Midbrain (tissue), 1 donor: ENCODE measurements around the gene GRIN3A.

Experiments
- DNase-seq: peaks from one replicate; lab custom pipeline; 2025; lab: John Stamatoyannopoulos, UW

GRIN3A gene

DNA sequence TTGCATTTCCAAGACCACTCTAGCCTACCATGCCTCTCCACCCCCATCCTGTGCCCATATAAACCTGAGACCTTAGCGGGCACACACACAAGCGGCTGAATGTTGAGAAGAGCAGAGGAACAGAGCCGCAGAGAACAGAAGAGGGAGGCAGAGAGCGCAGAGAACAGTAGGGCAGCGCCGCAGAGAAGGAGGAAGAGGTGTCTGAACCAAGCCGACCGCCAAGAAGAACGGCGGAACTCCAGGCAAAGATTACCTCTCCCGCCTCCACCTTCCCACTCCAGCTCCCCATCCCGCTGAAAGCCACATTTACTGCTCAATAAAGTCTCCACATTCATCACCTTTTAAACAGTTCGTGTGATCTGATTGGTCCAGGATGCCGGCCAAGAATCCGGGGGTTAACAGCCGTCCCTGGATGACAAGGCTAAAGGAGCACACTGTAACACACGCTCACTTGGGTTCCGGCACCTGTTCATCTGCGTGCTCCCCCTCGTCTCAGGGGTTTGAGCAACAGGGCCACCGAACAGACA lies 33.2 kb downstream of the GRIN3A start:
- no peak for DNase-seq

DNA sequence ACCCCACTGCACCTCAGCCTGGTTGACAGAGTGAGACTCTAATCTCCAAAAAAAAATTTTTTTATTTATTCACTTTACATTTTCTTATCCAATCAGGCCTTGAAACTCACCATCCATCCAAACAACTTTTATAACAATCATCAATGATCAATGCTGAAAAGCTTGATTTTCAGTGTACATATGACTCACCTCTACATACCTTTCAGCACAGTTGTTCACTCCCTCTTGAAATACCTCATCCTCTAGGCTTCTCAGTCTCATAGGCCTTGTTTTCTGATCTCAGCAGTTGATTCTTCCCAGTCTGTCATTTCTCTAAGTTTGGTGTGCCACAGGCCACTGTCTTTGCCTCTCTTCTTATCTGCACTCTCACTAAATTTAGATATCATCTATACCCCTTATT lies 36.2 kb downstream of the GRIN3A start:
- no peak for DNase-seq

DNA sequence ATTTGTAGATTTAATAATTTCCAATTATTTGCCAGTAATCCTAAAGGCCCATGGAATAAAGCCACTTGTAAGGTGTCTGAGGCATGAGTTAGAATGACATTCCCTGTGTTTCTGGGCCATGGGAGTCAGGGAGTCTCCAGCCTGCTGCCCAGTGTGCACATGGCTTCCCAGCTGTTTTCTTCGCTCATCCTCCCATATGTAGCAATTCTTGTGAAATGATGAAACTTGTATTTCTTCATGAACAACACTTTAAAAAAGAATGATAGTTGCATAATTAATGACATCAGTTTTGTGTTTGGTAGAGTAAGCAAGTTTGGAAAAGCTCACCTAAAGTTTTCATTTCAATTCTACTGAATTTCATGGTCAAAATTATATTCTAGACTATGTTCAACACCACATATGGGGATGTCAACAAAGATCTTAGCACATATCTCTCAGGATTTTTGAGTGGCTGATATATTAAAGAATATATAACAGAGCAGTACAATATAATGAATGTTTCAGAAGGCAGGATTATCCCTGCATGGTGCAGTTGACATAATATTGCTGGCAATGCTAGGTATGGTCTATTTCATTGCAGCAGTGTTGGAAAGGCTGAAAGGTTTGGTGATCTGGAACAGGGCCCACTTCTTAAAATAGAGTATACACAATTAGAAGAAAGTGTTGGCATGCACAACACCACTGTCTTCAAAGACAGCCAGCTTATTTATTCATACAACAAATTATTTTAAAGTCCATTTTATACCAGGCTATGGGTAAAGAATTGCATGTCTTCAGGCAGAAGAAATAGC lies 44.7 kb downstream of the GRIN3A start:
- DNase-seq: no peak

DNA sequence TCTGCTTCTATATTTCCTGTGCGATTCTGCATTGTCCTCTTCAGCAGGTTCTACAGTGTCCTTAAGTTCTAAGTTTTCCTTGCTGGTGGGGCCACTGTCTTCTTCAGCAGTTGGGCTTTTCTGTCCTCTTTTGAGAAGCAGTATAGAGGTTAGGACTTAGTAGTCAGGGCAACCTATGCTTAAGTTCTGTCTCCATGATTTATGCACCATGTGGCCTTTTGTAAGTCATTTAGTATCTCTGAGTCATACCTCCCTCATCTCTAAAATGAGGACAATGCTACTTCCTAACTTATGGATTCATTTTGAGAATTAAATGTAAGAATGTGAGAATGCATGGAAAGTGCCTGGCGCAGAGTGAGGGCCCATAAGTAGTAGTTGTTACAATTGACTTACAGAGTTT lies 46.8 kb downstream of the GRIN3A start:
- no peak for DNase-seq

DNA sequence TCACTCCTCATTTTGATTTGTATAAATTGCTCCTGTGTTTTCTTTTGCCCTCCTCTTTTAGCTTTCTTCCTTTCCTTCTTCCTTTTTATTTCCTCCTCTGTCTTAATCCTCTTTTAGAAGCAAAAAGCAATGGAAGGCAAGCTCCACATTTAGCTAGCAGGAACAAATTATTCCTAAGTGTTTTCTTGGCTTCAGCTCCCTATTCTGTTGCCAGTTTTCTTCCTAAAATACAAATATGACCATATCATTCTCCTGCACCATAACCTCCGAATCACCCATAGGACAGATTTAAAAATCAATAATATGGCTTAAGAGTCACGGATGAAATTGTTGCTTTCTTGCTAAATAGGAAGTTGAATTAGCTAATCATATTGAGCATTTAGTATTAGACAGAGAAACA lies 49.4 kb downstream of the GRIN3A start:
- DNase-seq: no peak

DNA sequence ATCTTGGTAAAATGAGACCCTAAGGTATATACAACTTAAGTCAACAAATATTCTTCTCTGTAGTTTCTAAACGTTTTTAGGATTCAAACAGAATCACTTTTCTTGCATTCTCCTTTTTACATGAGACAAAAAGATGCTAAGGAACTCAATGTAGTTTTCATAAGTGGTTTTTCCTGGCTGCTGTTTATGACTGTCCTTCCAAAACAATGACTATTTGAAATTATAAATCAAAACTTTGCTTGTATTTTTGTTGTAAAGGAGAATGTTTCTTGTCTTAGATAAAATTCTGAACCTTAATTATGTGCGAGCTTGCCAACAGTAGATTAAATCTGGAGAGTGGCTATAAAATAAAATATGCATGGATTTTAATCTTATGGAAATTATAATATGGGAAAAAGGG lies 53.8 kb downstream of the GRIN3A start:
- DNase-seq: no peak

DNA sequence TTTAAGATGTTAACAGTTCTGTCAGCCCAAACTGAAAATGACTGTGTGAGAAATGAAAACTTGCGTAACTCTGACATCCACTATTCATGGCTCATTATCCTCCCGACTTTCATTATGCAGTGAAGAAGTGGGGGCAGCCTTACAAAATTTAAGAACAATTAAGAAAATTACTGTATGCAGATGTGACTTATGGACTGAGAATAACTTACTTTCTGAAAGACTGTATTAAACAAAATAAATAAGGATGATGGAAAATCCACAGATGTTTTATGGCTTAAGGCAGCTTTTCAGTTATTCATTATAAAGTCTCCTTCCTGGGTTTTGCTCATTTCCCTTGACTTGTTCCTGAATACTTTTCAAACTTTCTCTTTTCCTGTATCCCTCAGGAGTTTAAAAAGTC lies 55.2 kb downstream of the GRIN3A start:
- DNase-seq: no peak

DNA sequence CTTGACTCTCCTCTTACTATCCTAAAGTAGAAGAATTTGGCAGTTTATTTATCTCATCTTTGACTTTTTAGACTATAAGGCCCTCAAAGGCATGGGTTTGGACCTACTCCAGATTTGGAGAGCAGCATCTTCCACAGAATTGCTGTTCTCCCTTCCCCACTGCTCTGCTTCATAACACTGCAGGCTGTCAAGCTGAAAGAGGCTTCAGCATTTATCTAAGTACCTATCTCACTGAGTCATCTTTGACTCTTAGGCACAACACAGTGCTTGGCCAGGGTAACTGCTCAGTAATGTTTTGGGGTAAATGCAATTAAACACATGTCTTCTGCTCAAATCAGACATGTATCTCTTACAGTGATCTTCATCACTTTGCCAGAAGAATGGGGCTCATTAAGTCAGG lies 60.6 kb downstream of the GRIN3A start:
- DNase-seq: no peak

DNA sequence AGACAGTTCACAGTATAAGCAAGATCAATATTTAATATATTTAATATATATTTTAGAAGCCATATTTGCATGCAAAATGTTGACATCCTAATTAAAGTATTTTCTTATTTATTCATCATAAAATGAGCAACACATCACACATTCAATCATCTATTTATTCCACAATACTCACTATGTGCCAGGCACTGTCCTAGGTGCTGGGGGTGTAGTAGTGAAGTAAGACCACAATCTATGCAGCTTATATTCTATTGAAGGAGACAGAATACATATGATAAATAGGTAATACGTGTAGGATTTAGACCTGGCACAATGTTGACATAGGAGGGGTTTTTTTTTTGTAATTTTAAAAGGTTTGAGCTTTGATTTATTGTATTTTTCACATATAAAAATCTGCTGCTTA lies 63.1 kb downstream of the GRIN3A start:
- DNase-seq: no peak

DNA sequence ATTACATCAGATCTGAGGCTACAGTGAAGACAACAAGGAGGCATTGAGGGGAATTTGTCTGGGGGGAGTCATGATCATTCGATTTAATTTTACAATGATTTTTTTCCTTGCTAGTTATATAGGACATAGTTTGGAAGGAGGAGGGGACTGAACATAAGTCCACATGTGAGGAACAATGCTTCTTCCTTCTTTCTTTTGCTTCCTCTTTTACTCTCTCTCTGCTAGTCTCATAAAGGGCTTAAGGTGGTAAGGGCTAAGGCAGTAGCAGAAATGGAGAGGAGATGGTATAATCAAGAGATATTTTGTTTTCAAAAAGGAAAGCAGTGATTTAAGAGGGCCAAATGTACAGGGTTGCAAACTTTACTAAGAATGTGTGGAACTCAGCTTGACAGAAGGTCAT lies 64.3 kb downstream of the GRIN3A start:
- no peak for DNase-seq

DNA sequence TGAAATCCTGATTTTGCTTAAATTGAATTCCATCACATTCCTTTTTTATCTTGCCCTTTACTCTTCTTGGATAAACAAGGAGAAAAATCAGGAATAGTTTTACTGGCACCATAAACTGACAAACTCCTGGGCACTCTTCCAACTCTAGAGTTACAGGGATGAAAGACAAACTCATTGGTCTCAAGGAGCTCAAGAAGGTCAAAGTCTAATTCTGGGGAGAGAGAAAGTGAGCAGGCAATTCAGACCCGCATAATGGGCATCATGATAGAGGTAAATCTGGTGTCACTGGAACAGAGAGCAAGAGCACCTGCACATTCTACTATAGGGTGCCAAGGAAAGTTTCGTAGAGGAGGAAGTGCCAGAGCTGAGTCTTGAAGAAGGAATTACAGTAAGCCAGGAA lies 64.8 kb downstream of the GRIN3A start:
- DNase-seq: no peak

DNA sequence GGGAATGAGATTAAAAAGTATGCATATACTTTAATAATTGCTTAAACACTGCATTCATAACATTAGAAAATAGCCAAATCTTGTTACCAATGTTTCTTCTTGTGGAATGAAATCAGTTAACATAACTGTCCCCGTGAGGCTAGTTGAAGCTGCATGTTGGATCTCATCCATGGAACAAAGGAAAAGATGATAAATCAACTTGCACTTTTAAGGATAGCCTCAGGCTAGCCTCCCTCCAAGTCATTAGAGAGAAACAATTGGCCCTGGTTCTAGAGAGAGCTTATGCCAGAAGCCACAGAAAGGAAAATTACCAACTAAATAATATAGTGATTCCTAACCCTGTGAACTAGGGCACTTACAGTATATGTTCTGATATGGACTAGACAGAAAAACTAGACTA lies 66.9 kb downstream of the GRIN3A start:
- no peak for DNase-seq

DNA sequence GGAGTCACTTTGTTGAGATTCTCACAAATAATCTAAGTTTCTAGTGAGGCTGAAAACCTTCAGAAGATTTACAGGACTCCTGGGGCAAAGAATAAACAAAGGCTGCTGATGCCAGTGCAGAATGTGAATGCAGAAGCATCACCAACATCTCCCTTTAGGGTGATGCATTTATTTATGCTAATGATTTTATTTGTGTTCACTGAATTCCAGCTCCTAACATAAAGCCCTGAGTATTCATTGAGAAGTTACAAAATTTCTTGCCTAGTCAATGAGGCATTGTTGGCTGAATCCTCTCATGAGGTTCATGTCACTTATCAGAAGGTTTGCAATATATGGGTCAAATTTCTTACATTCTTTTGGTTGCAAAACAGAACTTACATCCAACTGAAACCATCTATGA lies 70.0 kb downstream of the GRIN3A start:
- DNase-seq: no peak

DNA sequence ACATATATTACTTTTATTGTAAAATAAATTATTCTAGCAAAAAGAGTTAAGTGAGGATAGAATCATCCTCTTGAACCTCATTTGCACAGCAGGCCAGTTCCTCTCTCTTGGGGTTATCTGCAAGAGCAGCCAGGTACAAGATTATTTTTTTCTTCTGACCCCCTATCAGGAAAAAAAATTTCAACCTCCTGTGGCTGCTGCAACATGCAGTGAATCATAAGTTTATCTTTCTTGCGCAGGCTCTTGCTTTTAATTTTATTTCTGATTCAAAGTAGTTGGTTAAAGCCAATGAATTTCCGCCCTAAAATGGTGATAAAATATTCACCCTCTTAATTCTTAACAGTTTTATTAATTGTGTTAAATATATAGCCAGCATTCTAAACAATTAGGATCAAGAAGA lies 74.0 kb downstream of the GRIN3A start:
- DNase-seq: no peak

DNA sequence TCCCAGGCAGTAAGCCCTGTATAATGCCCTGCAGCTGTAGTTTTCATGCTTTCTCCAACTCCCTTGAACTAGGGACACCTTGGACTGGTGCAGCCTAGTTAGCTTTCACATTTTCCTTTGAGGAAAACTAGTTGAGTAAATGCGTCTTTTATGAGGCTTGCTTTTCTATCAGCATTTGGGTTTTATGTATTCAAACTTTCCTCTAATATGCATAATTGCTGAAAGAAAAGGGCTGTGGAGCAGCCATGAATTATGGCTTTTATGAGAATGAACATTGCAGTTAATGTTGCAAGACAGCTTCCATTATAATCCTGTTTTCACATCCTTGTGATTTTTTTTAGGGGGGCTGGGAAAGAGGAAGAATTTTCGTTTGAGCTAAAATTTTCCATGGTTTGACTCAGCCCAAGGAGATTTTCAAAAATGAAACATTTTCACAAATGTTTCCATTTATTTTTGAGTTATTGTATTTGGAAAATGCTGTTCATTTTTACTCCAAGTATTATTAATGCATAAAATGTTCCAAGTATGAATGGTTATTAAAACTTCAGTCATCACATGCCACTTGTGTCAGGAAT lies 85.8 kb downstream of the GRIN3A start:
- no peak for DNase-seq

DNA sequence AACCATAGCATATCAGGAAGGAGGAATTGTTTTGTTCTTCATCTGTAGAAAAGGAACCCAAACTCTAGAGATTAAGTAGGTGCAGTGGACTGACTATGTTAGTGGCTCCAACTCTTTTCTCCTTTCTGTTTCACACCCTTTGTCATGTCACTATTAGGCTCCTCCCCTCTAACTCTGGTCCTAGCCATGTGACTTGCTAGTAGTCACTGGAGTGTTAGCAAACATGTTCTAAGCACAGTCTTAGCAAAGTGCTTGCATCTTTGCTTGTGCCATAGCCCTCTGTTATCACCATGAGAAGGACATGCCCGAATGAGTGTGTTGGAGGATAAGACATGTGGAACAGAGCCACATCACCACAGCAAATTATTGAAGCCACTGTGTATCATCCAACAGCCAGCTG lies 88.3 kb downstream of the GRIN3A start:
- no peak for DNase-seq

DNA sequence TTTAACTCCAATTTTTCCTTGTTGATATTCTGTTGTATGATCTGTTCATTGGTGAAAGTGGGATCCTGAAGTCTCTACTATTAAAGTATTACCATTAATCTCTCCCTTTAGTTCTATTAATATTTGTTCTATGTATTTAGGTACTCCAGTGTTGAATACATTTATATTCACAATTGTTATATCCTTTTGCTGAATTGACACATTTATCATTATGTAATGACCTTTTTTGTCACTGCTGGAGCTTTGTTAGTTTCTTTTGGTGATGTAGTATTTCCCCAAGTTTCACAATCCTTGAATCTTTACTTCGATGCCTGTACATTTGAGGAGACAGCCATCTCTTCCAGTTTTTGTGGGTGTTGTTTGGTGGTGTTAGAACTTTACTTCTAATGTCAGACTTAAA lies 90.0 kb downstream of the GRIN3A start:
- DNase-seq: no peak

DNA sequence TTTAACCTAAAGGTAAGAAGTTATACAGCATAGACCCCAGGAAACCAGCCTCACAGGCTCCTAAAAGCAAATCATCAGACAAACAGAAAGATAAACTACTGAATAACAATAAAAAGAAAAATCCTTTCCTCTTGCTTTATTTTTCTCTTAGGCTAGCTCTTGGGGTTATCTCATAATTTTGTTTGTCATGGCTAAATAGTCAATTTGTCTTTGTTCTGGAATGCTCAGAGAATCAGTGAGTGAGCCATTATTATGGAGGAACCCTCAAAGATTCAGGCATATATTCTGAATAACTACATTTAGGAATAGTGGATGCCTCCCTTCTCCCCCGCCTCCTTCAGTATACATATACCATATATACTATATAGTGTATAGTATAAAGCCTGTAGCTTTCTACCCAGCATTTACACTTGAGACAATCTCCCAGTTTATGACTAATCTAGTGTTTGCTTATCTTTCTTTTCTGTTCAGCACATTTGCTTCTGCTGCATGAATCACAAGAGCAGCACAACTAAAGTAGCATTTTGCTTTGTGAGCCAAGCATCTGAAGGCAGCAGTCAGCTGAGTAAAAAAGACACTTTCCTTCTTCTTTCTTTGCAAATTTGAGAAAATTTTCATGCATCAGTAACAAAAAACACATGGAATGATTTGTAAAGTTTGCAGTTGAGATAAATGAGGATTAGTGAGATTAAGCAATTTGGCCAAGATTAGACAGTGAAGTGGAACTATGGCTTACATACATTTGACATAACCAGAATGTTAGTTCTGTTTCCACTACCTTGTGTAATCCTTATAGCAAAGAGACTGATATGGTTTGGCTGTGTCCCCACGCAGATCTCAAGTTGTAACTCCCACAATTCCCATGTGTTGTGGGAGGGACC lies 98.4 kb downstream of the GRIN3A start:
- no peak for DNase-seq

DNA sequence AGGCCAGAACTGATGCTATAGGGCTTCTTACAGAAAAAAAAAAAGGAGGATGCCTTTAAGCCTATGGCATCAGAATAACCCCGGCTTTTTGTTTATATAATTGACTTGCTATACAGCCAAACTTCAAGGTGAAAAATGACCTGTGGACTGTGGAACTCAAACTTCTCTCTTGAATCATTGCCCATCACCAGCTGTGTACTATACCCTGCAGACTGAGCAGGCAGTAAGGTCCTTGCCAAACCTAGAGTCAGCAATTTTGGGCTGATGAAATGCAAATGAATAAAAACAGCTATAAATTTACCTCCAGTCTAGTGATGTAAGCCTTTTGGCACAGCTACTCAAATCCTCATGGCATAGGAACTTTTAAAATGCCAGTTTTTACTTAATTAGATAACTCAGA lies 99.1 kb downstream of the GRIN3A start:
- DNase-seq: no peak

DNA sequence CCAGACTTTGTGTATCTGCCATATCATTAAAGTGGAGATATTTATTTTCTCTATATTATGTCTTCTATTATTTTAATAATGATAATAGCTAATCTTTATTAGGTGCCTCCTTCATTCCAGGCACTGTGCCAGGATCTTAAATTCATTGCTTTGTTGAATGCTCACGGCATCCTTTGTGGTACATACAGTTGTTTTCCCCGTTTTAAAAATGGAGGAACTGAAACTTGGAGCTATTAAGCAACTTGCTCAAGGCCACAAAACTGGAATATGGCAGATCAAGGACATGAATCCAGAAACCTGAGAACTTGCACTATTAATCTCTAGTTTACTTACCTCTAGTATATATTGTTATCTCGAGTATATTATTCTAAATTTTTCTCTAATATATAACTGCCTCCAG lies 102.2 kb downstream of the GRIN3A start:
- no peak for DNase-seq

DNA sequence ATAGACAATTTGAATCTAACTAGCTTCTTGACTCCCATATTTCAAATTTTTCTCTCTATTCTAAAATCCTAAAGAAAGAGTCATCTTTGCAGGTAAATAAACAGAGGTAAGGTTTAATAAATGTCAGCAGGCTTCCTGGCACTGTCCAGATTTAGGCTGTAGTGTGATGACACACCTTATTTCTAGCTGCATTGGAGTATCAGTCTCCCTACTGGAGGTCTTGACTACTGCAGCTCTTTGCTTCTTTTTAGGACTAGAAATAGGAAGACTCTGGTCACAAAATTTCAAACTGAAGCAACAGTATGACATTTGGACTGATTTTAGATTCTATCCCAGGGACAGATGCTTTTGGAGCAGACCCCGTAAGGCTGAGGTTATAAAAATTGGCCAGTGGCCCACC lies 103.0 kb downstream of the GRIN3A start:
- no peak for DNase-seq

DNA sequence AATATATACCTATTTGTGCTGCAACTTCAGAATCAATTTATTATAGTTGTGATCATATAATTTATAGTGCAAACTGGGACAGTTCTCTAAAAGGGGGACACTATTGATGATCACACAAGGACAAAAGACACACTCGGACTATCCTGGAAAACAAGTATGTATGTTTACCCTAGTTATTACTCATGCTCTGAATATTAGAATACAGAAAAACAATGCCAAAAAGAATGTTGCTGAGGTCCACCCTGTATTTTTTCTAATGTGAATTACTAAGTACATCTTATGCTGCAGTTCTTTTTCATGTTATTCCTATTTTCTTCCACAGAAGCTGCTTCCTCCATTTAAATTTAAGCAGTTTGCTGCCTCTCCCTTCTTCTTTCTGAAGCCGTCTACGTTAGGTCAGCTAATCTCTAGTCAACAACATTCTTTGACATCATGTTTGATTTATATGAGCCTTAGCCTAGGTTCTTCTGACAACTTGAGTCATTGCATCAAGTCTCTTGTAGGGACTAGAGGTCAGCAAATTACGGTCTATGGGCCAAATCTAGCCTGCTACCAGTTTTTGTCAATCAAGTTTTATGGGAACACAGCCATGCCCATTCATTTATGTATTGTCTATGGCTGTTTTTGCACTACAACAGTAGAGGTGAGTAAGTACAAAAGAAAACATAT lies 103.6 kb downstream of the GRIN3A start:
- DNase-seq: no peak
